Measurements from ENCODE around the gene PRR14.
A peak's percentile ranks its signal among the peaks of the same experiment; 100 is the strongest.
"Not testable (repeated sequence)": the region's sequence is repeated elsewhere in the genome, so short reads cannot be mapped to it uniquely, and the experiment has no call there.

Gene PRR14

GRCh38 chr16:30698816-30699614 lies 48.3 kb downstream of the PRR14 start, which contains the start of gene SRCAP:
TSS of gene SRCAP (plus strand) at chr16:30699171. CDS start at chr16:30700825, 1,654 bp downstream.
- peaks cover 34 to 39% (median 35%) of the 10 kb centered on the region in 3 donors for H3K36me3 ChIP-seq
- peak; percentile 90 to 94 for DNase-seq
- TF ChIP-seq, protein P1, sequence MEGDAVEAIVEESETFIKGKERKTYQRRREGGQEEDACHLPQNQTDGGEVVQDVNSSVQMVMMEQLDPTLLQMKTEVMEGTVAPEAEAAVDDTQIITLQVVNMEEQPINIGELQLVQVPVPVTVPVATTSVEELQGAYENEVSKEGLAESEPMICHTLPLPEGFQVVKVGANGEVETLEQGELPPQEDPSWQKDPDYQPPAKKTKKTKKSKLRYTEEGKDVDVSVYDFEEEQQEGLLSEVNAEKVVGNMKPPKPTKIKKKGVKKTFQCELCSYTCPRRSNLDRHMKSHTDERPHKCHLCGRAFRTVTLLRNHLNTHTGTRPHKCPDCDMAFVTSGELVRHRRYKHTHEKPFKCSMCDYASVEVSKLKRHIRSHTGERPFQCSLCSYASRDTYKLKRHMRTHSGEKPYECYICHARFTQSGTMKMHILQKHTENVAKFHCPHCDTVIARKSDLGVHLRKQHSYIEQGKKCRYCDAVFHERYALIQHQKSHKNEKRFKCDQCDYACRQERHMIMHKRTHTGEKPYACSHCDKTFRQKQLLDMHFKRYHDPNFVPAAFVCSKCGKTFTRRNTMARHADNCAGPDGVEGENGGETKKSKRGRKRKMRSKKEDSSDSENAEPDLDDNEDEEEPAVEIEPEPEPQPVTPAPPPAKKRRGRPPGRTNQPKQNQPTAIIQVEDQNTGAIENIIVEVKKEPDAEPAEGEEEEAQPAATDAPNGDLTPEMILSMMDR (IDR thresholded peaks at IDR 0.05), result no peak
- no peaks in the 10 kb centered on the region for H3K9me3 ChIP-seq
- no peaks in the 10 kb centered on the region for H3K27me3 ChIP-seq
- intact Hi-C loops (cut with DNase I; ENCODE audit: low total_unique reads), result loop anchor here (2.0 to 5.0 kb wide), 2 partner anchors 40 to 167 kb away; partner anchors contain the start of genes FBRS and ZNF747
- peak within 1 kb of the TSS; percentile 81 to 97 for H3K4me3 ChIP-seq
- peak within 1 kb of the TSS; percentile 96 to 99 for H3K27ac ChIP-seq
- peaks cover 0 to 27% (median 12%) of the 10 kb centered on the region in 4 donors for H3K4me1 ChIP-seq

DNA sequence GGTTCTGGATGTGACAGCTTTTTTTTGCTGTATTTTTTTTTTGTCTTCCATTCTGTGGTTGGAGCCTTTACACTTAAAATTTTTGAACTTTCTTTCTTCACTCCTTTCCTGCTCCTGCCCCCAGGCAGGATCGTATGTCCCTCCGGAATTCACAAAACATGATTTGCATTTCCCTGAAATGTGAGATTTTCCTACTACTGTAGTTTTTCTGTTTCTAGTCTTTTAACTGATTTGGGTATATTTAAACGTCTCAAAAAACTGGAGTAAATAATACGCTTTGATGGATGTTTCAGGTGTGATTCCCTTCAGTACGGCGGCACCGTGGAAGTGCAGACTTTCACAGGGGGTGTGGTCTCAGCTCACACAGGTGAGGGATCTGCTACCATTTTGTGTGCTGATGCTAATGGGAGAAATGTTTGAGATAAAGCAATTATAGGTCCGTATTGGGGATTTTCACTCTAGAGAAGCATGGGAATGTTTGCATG lies 48.9 kb downstream of the PRR14 start:
- Histone ChIP-seq H3K36me3 (peaks cover 40 to 45% (median 41%) of the 10 kb centered on the region in 3 donors), H3K4me3 (peak overlapping the region; percentile 81 to 97), H3K4me1 (peaks cover 0 to 25% (median 12%) of the 10 kb centered on the region in 4 donors), H3K27me3 (no peaks in the 10 kb centered on the region), H3K27ac (peak overlapping the region; percentile 96 to 99), H3K9me3 (no peaks in the 10 kb centered on the region)
- TF ChIP-seq, protein P1 (IDR thresholded peaks at IDR 0.05), result no peak
- no peak for DNase-seq
- intact Hi-C loops (cut with DNase I; ENCODE audit: low total_unique reads), result loop anchor here (2.0 to 5.0 kb wide), 2 partner anchors 41 to 167 kb away; partner anchors contain the start of genes FBRS and ZNF747

DNA sequence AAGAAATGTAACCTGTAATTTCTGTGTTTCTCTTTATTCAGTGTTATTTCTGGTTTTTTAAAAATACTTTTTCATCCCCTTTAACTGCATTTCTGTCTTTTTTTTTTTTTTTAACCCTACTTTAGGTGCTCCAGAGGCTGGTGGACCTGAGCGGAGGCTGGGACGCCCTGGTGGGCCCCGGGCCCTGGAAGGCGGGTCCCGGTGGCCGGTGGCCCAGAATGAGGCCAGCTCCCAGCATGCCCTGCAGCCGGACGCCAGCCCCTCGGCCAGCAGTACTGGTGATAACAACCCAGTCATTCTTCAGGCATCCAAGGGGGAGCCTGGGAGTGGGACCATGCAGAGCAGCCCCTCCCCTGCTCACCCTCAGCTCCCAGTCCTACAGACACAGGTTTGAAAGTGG lies 49.7 kb downstream of the PRR14 start:
- Histone ChIP-seq H3K27me3 (no peaks in the 10 kb centered on the region), H3K4me1 (peaks cover 0 to 25% (median 12%) of the 10 kb centered on the region in 4 donors), H3K36me3 (peaks cover 49 to 53% (median 50%) of the 10 kb centered on the region in 3 donors), H3K27ac (peak overlapping the region in 1 of 2 donors; percentile 2), H3K9me3 (no peaks in the 10 kb centered on the region), H3K4me3 (no peak overlapping the region)
- no peak for DNase-seq
- intact Hi-C loops (cut with DNase I; ENCODE audit: low total_unique reads), result no loop called here
- TF ChIP-seq, protein P1 (IDR thresholded peaks at IDR 0.05), result no peak

- no peak for DNase-seq
- Histone ChIP-seq H3K36me3 (peaks cover 54 to 58% (median 54%) of the 10 kb centered on the region in 3 donors), H3K4me1 (peaks cover 0 to 25% (median 12%) of the 10 kb centered on the region in 4 donors), H3K9me3 (no peaks in the 10 kb centered on the region), H3K27me3 (no peaks in the 10 kb centered on the region), H3K27ac (peak overlapping the region in 1 of 2 donors; percentile 2), H3K4me3 (no peak overlapping the region)
- intact Hi-C loops (cut with DNase I; ENCODE audit: low total_unique reads), result no loop called here
- TF ChIP-seq, protein P1 (IDR thresholded peaks at IDR 0.05), result no peak
Observed at GRCh38 chr16:30700971-30701370, 50.2 kb downstream of the PRR14 start.

DNA sequence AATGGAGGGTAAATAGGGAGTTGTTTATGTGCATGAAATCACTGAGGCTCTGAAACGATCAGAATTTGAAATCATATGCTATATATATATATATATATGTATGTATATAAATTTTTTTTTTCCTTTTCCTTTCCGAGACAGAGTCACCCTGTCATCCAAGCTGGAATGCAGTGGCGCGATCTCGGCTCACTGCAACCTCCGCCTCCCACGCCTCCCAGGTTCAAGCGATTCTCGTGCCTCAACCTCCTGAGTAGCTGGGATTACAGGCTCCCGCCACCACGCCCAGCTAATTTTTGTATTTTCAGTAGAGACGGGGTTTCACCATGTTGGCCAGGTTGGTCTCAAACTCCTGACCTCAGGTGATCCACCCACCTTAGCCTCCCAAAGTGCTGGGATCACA lies 52.3 kb downstream of the PRR14 start:
- intact Hi-C loops (cut with DNase I; ENCODE audit: low total_unique reads), result not testable (repeated sequence)
- H3K36me3 ChIP-seq, result peaks cover 73 to 79% (median 75%) of the 10 kb centered on the region in 3 donors

DNA sequence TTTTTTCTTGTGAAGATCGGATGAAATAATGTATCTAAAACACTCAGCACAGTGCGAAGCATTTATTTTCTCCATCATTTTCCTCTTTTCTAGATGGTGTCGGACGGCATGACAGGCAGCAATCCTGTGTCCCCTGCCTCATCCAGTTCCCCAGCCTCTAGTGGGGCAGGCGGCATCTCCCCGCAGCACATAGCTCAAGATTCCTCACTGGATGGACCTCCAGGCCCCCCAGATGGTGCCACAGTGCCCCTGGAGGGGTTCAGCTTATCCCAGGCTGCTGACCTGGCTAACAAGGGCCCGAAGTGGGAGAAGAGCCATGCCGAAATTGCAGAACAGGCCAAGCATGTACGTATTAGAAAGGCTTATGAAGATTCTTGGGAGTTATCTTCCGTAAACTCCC lies 53.2 kb downstream of the PRR14 start:
- no peak overlapping the region for H3K4me3 ChIP-seq
- H3K27me3 ChIP-seq, result no peaks in the 10 kb centered on the region
- H3K9me3 ChIP-seq, result no peaks in the 10 kb centered on the region
- intact Hi-C loops (cut with DNase I; ENCODE audit: low total_unique reads), result no loop called here
- H3K4me1 ChIP-seq, result peaks cover 0 to 18% (median 12%) of the 10 kb centered on the region in 4 donors
- H3K36me3 ChIP-seq, result peaks cover 82 to 88% (median 84%) of the 10 kb centered on the region in 3 donors
- TF ChIP-seq, protein P1 (IDR thresholded peaks at IDR 0.05), result no peak
- H3K27ac ChIP-seq, result no peak overlapping the region
- DNase-seq, result no peak

More for the DNA sequence above, 52.3 kb downstream of the PRR14 start:
- DNase-seq, H3K27ac ChIP-seq, H3K4me3 ChIP-seq, H3K9me3 ChIP-seq, H3K27me3 ChIP-seq: not testable (repeated sequence)
- peaks cover 0 to 18% (median 12%) of the 10 kb centered on the region in 4 donors for H3K4me1 ChIP-seq
